K562 (cell line): Measurements from ENCODE around the gene POT1. TPM values are rescaled to one million over a fixed set of nuclear protein-coding genes. Genes with fewer than 3 reads are reported as not detected.

Experiments
- CSDE1 ChIP-seq, 2 experiments: fragments of 450-650 bp; IDR thresholded peaks; 2 replicates each; pipeline ENCODE4 v1.6.1; 2016; ENCODE audit warnings: mild to moderate bottlenecking in 1 of 2
- GABPA ChIP-seq: fragments of 200-800 bp; sonication (Bioruptor generic); conservative IDR thresholded peaks from 2 replicates; pipeline ENCODE4 v1.6.1; 2016; ENCODE audit warnings: low read depth, missing genetic modification characterization, missing compliant biosample characterization
- JUN ChIP-seq, 2 experiments: sonication (generic) in 1 of 2; formaldehyde crosslinking in 1 of 2; IDR thresholded peaks; 2 replicates each; pipeline versions ENCODE4 v1.6.1 to v1.8.0; 2012 to 2022; ENCODE audit warnings: borderline replicate concordance in 2 of 2, mild to moderate bottlenecking in 2 of 2, improper control_type of control experiment in 1 of 2, low read depth in 1 of 2, low read length in 1 of 2, missing genetic modification reagents in 1 of 2
- LCOR ChIP-seq: sonication (generic); formaldehyde crosslinking; IDR thresholded peaks from 2 replicates; pipeline ENCODE4 v1.8.0; 2022; ENCODE audit warnings: mild to moderate bottlenecking, missing genetic modification reagents
- MEF2D ChIP-seq: conservative IDR thresholded peaks from 2 replicates; pipeline ENCODE4 v1.6.1; 2016; ENCODE audit warnings: low read depth, missing genetic modification characterization, missing compliant biosample characterization
- NFATC3 ChIP-seq: fragments of 450-650 bp; IDR thresholded peaks from 2 replicates; pipeline ENCODE4 v1.6.1; 2017; ENCODE audit warnings: mild to moderate bottlenecking
- NR2C2 ChIP-seq, 2 experiments: fragments of 200-800 bp in 1 of 2; sonication (Bioruptor generic) in 1 of 2; sonication (generic) in 1 of 2; formaldehyde crosslinking in 1 of 2; IDR thresholded peaks; 2 replicates each; pipeline versions ENCODE4 v1.6.1 to v1.8.0; 2016 to 2022; ENCODE audit warnings: mild to moderate bottlenecking in 1 of 2, missing compliant biosample characterization in 1 of 2, missing genetic modification characterization in 1 of 2, missing genetic modification reagents in 1 of 2
- PHB ChIP-seq: fragments of 250-450 bp; sonication (Bioruptor Pico); IDR thresholded peaks from 2 replicates; pipeline ENCODE4 v1.5.0; 2021
- PHB2 ChIP-seq: fragments of 450-650 bp; IDR thresholded peaks from 2 replicates; pipeline ENCODE4 v1.6.1; 2017; ENCODE audit warnings: low read depth
- PML ChIP-seq: IDR thresholded peaks from 2 replicates; pipeline ENCODE4 v1.6.1; 2012; ENCODE audit warnings: low read length, inconsistent platforms
- SIN3A ChIP-seq, 2 experiments: fragments of 150-350 bp in 1 of 2; IDR thresholded peaks; 2 replicates each; pipeline ENCODE4 v1.6.1; 2011 to 2016; ENCODE audit warnings: borderline replicate concordance in 2 of 2, low read depth in 2 of 2, low read length in 2 of 2, mild to moderate bottlenecking in 2 of 2, moderate library complexity in 2 of 2; ENCODE audit not compliant: control insufficient read depth in 1 of 2
- SMAD2 ChIP-seq: fragments of 150-350 bp; IDR thresholded peaks from 2 replicates; pipeline ENCODE4 v1.6.1; 2014; ENCODE audit warnings: low read depth, mild to moderate bottlenecking, low read length
- SMARCC2 ChIP-seq: fragments of 450-650 bp; IDR thresholded peaks from 2 replicates; pipeline ENCODE4 v1.6.1; 2017; ENCODE audit warnings: antibody characterized with exemption, moderate library complexity, mild to moderate bottlenecking, low read depth
- TAF7 ChIP-seq: fragments of 450-650 bp; IDR thresholded peaks from 2 replicates; pipeline ENCODE4 v1.6.1; 2016; ENCODE audit warnings: missing genetic modification characterization, missing compliant biosample characterization
- TRIM24 ChIP-seq, 2 experiments: fragments of 450-650 bp; IDR thresholded peaks; 2 replicates each; pipeline ENCODE4 v1.6.1; 2016
- ZNF224 ChIP-seq: sonication (generic); formaldehyde crosslinking; IDR thresholded peaks from 2 replicates; pipeline ENCODE4 v1.8.0; 2022; ENCODE audit warnings: mild to moderate bottlenecking, missing genetic modification reagents
- ZNF75A ChIP-seq: fragments of 450-650 bp; formaldehyde crosslinking; IDR thresholded peaks from 2 replicates; pipeline ENCODE4 v1.4.0; 2020; ENCODE audit warnings: mild to moderate bottlenecking
- ZNF778 ChIP-seq: fragments of 450-650 bp; formaldehyde crosslinking; IDR thresholded peaks from 2 replicates; pipeline ENCODE4 v1.4.0; 2020; ENCODE audit warnings: mild to moderate bottlenecking, moderate library complexity
- polyA plus RNA-seq, 8 experiments: library from polyadenylated mRNA; depleted of rRNA in 4 of 8; stranded (reverse) in 5 of 8; unstranded in 3 of 8; fragments of >200 nt; fragmentation: Nextera tagmentation in 2 of 8; fragmentation: Illumina TruSeq in 1 of 8; extraction: Ambion mirVana in 2 of 8; extraction: Trizol in 1 of 8; gene quantifications; 2 replicates each; pipeline versions ENCODE4 v1.2.1 to v1.2.3, GENCODE V29; 2011 to 2014; ENCODE audit warnings: inconsistent platforms in 1 of 8, missing spikeins in 1 of 8
- total RNA-seq, 7 experiments: library from RNA; depleted of rRNA in 6 of 7; stranded (reverse); fragments of >200 nt in 6 of 7; fragmentation: Illumina TruSeq in 2 of 7; extraction: Trizol in 2 of 7; gene quantifications; 2 replicates each; pipeline versions ENCODE4 v1.2.1 to v1.2.3, GENCODE V29; 2011 to 2021; ENCODE audit warnings: low replicate concordance in 1 of 7
- TF ChIP-seq, protein P1 (sequence below): sonication (generic); formaldehyde crosslinking; IDR thresholded peaks from 2 replicates; pipeline ENCODE4 v1.8.0; 2022; ENCODE audit warnings: mild to moderate bottlenecking, missing genetic modification reagents
- TF ChIP-seq, protein P2 (sequence below): sonication (generic); formaldehyde crosslinking; IDR thresholded peaks from 2 replicates; pipeline ENCODE4 v1.8.0; 2023; ENCODE audit warnings: mild to moderate bottlenecking, missing genetic modification reagents
- TF ChIP-seq, protein P3 (sequence below): fragments of 250-450 bp; sonication (Bioruptor Pico); IDR thresholded peaks from 2 replicates; pipeline ENCODE4 v1.9.0; 2021; ENCODE audit warnings: mild to moderate bottlenecking, inconsistent platforms
- TF ChIP-seq, protein P4 (sequence below): fragments of 450-650 bp; formaldehyde crosslinking; IDR thresholded peaks from 2 replicates; pipeline ENCODE4 v1.4.0; 2020; ENCODE audit warnings: mild to moderate bottlenecking, mixed read lengths

Gene POT1
- total and polyA plus RNA-seq, 9 of the 15 experiments (the other 6 are each of a cell fraction or from before 2014, with no cell fraction given): 37.9 to 140 (median 63.6) TPM

DNA sequence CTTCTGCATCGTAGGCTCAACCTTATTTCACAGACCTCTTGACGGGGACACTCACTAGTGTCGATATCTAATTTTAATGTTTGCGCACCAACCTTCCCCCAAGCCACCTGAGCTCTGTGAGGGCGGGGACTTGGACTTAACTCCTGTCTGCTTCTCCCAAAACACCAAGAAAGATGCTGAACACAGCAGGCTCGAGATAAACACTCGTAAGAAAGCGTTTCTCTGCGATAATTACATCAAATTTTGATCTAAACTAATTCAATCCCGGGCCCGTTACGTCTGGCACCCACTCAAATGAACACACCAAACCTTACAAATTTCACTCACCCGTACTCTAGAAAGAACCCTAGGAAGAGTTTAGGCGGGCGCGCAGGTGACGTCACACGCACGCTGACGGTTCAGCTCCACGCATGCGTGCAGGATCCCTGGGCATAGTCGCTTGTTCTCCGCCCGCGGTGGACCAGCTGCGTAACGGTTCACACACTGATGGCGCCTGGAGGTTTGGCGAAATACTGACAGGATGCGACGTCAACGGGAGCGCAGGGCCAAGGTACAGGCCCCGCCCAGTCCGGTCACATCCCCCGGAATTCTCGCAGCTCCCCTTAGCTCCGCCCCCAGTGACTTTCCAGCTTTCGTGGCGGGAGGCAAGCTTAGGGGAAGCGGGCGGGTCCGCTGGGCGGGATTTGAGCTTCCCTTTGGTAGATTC is at the start of gene POT1 (continued):
- no peak for TF ChIP-seq PHB (CRISPR knock-in tag)
- TF ChIP-seq JUN (IDR thresholded peaks at IDR 0.05; ENCODE audit: borderline replicate concordance, low read depth, low read length): peak; percentile 71
- peak; percentile 74; the same call in 1 of the 2 replicates for TF ChIP-seq JUN (CRISPR knock-in tag; IDR thresholded peaks at IDR 0.05; ENCODE audit: borderline replicate concordance)
- TF ChIP-seq SMAD2: no peak
- TF ChIP-seq ZNF75A (CRISPR knock-in tag): no peak
- TF ChIP-seq NFATC3: 0 out of 2 replicates have a peak, but pooled peaks have one; percentile 71
- no peak for TF ChIP-seq TRIM24 (IDR thresholded peaks at IDR 0.05)
- TF ChIP-seq, protein P1, sequence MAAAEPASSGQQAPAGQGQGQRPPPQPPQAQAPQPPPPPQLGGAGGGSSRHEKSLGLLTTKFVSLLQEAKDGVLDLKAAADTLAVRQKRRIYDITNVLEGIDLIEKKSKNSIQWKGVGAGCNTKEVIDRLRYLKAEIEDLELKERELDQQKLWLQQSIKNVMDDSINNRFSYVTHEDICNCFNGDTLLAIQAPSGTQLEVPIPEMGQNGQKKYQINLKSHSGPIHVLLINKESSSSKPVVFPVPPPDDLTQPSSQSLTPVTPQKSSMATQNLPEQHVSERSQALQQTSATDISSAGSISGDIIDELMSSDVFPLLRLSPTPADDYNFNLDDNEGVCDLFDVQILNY: no peak
- TF ChIP-seq PHB2: no peak
- TF ChIP-seq, protein P2, sequence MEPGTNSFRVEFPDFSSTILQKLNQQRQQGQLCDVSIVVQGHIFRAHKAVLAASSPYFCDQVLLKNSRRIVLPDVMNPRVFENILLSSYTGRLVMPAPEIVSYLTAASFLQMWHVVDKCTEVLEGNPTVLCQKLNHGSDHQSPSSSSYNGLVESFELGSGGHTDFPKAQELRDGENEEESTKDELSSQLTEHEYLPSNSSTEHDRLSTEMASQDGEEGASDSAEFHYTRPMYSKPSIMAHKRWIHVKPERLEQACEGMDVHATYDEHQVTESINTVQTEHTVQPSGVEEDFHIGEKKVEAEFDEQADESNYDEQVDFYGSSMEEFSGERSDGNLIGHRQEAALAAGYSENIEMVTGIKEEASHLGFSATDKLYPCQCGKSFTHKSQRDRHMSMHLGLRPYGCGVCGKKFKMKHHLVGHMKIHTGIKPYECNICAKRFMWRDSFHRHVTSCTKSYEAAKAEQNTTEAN (CRISPR knock-in tag): 0 out of 2 replicates have a peak, but pooled peaks have one; percentile 36
- TF ChIP-seq GABPA (tag): peak; percentile 92
- TF ChIP-seq SIN3A (IDR thresholded peaks at IDR 0.05; ENCODE audit: borderline replicate concordance in 2 of 2, control insufficient read depth in 1 of 2, low read depth in 2 of 2, low read length in 2 of 2): peak; percentile 31 to 86; a peak in 2 of 4 replicates
- TF ChIP-seq NR2C2 (CRISPR knock-in tag; IDR thresholded peaks at IDR 0.05): no peak
- TF ChIP-seq NR2C2 (tag; IDR thresholded peaks at IDR 0.05): peak; percentile 82
- peak; percentile 50; the same call in 1 of the 2 replicates for TF ChIP-seq TAF7
- TF ChIP-seq, protein P3, sequence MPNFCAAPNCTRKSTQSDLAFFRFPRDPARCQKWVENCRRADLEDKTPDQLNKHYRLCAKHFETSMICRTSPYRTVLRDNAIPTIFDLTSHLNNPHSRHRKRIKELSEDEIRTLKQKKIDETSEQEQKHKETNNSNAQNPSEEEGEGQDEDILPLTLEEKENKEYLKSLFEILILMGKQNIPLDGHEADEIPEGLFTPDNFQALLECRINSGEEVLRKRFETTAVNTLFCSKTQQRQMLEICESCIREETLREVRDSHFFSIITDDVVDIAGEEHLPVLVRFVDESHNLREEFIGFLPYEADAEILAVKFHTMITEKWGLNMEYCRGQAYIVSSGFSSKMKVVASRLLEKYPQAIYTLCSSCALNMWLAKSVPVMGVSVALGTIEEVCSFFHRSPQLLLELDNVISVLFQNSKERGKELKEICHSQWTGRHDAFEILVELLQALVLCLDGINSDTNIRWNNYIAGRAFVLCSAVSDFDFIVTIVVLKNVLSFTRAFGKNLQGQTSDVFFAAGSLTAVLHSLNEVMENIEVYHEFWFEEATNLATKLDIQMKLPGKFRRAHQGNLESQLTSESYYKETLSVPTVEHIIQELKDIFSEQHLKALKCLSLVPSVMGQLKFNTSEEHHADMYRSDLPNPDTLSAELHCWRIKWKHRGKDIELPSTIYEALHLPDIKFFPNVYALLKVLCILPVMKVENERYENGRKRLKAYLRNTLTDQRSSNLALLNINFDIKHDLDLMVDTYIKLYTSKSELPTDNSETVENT (CRISPR knock-in tag): no peak
- peak in 1 of 2 experiments; percentile 69; a peak in 2 of 4 replicates for TF ChIP-seq CSDE1 (IDR thresholded peaks at IDR 0.05)
- no peak for TF ChIP-seq ZNF778 (CRISPR knock-in tag)
- TF ChIP-seq ZNF224: no peak
- no peak for TF ChIP-seq MEF2D (tag)
- TF ChIP-seq, protein P4, sequence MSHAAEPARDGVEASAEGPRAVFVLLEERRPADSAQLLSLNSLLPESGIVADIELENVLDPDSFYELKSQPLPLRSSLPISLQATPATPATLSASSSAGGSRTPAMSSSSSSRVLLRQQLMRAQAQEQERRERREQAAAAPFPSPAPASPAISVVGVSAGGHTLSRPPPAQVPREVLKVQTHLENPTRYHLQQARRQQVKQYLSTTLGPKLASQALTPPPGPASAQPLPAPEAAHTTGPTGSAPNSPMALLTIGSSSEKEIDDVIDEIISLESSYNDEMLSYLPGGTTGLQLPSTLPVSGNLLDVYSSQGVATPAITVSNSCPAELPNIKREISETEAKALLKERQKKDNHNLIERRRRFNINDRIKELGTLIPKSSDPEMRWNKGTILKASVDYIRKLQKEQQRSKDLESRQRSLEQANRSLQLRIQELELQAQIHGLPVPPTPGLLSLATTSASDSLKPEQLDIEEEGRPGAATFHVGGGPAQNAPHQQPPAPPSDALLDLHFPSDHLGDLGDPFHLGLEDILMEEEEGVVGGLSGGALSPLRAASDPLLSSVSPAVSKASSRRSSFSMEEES: no peak
- TF ChIP-seq SMARCC2: peak; percentile 43; the same call in 1 of the 2 replicates
- peak; percentile 91 for TF ChIP-seq PML
- peak; percentile 98 for TF ChIP-seq LCOR
